ENCODE results near the gene TRIP13.
"Not testable (repeated sequence)": the region's sequence is repeated elsewhere in the genome, so short reads cannot be mapped to it uniquely, and the experiment has no call there.

Gene TRIP13

DNA sequence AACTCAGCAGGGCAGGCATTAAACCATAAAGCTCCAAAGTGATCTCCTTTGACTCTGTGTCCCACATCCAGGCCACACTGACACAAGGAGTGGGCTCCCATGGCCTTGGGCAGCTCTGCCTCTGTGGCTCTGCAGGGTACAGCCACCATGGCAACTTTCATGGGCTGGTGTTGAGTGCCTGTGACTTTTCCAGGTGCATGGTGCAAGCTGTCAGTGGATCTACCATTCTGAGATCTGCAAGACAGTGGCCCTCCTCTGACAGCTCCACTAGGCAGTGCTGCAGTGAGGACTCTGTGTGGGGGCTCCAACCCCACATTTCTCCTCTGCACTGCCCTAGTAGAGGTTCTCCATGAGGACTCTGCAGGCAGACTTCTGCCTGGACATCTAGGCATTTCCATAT, 41.3 kb downstream of the TRIP13 start:
- not testable (repeated sequence) for FAIRE-seq; DNase-seq (ENCODE audit: insufficient read length, low spot score)

DNA sequence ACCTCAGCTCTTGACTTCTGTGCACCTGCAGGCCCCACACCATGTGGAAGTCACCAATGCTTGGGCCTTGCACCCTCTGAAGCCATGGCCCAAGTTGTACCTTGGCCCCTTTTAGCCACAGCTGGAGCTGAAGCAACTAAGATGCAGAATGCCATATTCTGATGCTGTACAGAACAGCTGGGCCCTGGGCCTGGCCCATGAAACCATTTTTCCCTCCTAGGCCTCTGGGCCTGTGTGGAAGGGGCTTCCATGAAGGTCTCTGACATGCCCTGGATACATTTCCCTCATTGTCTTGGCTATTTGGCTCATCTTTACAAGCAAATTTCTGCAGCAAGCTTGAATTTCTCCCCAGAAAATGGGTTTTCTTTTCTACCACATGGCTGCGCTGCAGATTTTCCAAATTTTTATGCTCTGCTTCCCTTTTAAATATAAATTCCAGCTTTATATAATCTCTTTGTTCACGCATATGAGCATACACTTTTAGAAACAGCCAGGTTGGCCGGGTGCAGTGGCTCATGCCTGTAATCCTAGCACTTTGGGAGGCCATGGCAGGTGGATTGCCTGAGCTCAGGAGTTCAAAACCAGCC, 41.8 kb downstream of the TRIP13 start:
- not testable (repeated sequence) for DNase-seq (ENCODE audit: insufficient read length, low spot score)

DNA sequence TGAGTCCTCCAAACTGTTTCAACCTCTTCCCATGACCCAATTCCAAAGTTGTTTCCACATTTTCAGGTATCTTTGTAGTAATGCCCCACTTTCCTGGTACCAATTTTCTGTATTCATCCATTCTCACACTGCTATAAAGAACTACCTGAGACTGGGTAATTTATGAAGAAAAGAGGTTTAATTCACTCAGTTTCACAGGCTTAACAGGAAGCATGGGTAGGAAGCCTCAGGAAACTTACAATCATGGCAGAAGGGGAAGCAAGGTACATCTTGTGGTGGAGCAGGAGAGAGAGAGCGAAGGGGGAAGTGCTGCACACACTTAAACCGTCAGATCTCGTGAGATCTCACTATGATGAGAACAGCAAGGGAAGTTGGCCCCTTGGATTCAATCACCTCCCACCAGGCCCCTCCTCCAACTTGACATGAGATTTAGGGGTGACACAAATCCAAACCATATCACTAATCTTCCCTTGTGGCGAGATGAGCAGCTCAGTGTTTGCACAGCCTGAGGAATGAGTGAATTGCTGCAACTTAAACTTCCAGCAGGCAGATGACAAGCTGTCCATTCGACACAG, 42.9 kb downstream of the TRIP13 start:
- no peak for FAIRE-seq
- DNase-seq (ENCODE audit: insufficient read length, low spot score) = no peak

More for the DNA sequence above, 41.8 kb downstream of the TRIP13 start:
- FAIRE-seq = not testable (repeated sequence)

DNA sequence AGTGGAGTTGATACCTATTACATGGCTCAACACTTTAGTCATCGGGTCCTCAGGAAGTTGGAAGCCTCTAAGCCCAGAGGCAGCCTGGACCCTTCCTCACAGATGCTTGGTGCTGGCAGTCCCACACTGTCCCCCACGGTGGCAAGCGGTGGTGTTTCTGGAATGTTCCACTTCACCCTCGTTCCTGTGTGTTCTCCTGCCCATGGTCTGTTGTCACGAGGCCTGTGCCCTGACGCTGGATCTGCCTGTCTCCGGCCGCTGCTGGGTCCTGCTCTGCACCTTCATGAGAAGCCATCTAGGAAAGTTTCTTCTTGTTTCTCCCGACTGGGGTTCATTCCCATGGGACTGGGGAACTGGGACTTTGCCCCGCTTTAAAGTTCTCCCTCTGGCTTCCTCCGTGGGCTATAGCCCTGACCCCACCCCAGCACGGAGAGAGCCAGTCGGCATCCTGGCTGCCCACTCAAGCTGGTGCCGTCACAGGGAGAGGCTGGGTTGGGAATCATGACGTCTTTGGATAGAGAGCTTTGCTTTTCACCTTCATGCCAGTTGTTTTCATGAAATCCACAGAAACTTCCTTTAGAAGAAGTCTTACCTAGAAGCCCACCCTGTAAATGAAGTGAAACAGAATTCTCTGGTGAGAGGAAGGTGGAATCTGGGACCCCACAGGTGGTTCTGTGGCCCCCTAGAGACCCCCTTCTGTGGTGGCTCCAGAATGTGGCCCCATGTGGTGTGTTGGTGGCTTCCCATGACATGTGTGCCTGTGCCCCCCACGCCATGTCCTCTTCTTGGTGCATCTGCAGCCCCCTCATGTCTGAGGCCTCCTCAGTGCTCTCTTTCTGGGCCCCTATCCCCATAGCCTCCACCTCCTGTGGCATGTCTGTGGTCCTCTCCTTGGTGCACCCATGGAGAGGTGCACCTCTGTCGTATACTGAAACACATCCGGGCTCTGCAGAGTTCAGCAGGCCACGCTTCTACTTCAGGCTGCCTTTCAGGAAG, 43.8 kb downstream of the TRIP13 start:
- FAIRE-seq = no peak
- DNase-seq (ENCODE audit: insufficient read length, low spot score) = no peak

DNA sequence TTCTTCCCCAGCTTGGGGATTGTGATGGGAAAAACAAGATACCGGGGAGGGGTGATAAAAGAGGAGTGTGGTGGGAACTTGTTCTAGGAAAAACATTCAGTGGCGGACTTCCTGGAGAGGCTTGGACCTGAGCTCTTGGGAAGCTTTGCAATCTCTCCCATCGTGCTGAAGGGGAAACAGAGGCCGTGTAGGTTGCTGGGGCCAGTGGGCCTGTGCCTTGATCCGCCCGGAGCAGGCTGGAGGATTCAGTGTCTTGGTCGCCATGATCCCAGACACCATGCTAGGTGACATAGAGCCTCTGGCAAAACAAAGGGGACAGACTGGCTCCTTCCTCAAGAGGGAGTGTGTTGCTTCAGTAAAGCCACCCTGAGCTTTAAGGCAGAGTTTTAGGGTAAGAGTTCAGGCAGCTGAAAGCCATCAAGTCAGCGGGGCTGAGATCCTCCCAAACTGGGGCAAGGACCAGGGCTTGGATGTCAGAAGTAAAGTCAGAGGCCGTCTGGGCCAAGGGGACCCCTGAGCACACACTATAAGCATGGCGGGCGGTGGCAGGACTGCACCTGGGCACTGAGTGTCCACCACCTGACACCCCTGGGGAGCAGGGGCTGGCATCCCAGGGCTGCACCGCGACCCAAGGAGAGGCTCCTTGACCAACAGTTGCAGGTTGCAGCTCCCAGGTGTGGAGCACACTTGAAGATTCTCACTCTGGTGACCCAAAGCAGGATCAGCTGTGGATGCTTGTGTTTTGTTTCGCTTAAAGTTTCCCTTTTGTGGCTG, 44.7 kb downstream of the TRIP13 start:
- FAIRE-seq (no peak), DNase-seq (ENCODE audit: insufficient read length, low spot score) (no peak)

DNA sequence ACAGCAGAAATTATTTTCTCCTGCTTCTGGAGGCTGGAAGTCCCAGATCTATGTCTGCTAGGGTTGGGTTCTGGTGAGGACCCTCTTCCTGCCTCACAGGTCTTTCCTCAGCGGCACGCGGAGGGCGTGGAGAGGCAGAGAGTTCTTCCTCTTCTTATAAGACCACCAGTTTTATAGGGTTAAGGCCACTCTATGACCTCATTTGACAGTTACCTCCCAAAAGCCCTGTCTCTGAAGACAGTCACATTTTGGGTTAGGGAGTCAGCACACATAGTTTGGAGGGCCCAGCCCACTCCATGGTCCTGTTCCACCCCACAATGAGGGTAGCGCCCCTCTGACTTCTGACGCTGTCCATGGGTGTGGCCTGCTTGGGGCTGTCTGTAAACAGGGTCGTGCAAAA, 46.7 kb downstream of the TRIP13 start:
- DNase-seq (ENCODE audit: insufficient read length, low spot score) (no peak), FAIRE-seq (no peak)

DNA sequence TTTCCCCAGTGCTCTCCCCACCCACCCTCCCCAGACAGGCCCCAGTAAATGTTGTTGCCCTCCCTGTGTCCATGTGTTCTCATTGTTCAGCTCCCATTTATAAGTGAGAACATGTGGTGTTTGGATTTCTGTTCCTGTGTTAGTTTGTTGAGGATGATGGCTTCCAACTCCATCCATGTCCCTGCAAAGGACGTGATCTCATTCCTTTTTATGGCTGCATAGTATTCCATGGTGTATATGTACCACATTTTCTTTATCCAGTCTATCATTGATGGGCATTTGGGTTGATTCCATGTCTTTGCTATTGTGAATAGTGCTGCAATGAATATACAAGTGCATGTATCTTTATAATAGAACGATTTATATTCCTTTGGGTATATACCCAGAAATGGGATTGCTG, 48.1 kb downstream of the TRIP13 start:
- FAIRE-seq = not testable (repeated sequence)

DNA sequence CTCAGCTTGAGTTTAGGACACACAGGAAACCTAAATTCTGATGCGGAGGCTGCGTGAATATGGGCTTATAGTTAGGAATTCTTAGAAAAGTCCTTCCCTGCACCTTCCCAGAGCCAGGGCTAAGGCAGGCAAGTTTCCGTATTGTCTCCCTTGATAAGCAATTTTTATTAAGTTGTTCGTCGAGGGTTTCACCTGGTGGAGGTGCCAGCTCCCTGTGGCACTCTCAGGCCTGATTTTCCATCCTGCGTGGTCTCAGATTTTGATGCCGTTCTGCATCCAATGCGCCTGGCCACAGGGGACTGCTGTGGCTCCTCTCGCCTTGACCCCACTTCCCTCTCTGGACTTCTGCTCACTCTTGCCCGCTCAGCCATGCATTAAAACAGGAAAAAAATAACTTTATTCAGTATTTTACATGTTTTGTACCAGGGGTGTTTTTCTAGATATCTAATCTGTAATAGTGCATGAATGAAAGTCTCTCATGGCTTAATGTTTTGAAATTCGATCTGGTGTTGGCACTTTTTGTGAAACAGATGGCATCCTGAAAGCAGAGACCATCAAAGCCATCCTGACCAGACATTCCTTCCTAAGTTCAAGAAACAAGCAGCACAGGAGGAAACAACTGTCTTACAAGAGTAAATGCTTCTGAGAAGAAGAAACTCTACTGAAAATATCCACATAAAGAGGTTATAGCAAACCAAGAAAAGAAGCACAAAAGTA, 50.7 kb downstream of the TRIP13 start:
- FAIRE-seq = no peak
- no peak for DNase-seq (ENCODE audit: insufficient read length, low spot score)

More for the DNA sequence above, 48.1 kb downstream of the TRIP13 start:
- not testable (repeated sequence) for DNase-seq (ENCODE audit: insufficient read length, low spot score)

DNA sequence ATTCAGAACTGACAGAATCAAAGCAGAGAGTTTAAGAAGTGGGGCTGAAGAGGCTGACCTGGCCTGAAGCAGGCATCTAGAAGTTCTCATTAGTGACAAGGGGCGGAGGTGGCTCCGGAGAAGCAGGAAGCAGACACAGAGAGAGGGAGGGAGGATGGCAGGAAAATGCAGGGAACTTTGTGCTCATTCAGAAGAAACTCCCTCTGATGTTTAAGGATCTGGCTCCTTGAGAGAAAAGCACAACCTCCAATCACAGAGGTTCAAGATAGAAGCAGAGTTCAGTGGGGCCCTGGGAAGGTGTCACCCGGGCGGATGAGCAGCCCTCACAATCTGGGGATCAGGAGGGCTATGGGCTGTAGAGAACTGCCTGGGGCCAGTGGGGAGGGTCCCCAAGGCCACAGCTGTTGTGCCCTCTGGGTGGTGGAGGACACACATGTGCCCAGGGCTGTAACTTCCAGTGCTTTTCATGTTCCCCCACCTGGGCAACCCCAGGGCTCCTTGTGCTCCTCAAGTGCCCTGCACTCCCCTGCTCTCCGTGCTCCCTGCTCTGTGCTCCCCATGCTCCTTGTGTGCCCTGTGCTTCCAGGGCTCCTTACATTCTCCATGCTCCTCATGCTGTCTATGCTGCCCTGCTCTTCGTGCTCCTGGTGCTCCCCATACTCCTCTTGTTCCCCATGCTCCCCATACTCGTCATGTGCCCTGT, 51.4 kb downstream of the TRIP13 start:
- DNase-seq (ENCODE audit: insufficient read length, low spot score) (no peak), FAIRE-seq (no peak)

DNA sequence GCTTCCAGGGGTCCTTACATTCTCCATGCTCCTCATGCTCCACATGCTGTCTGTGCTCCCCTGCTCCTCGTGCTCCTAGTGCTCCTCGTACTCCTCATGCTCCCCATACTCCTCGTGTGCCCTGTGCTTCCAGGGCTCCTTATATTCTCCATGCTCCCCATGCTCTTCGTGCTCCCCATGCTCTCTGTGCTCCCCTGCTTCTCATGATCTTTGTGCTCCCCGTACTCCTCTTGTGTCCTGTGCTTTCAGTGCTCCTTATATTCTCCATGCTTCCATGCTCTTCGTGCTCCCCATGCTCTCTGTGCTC, 51.9 kb downstream of the TRIP13 start:
- FAIRE-seq = no peak
- DNase-seq (ENCODE audit: insufficient read length, low spot score) = no peak

DNA sequence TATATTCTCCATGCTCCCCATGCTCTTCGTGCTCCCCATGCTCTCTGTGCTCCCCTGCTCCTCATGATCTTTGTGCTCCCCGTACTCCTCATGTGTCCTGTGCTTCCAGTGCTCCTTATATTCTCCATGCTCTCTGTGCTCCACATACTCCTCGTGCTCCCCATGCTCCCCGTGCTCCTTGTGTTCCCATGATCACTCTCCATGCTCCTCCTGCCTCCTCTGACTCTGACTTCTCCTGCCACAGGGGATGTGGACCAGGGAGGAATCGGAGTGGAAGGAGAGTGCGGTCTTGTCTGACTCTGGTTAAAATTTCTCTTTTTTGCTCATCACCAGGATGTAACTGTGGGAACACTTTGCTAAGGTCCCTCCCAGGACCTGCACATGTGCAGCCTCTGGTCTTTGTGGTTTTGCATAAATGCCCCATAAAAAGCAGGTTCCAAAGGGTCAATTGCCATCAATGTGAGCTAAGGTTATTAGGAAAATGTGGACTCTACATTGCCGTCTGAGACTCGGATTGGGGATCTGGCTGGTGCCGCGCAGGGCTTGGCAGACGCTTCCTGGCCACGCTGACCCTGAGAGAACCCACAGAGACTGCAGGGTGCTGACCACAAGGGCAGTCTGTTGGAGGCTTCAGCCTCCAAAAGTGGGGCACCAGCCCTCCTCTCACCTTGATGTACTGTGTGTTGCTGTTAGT, 52.5 kb downstream of the TRIP13 start:
- FAIRE-seq (no peak), DNase-seq (ENCODE audit: insufficient read length, low spot score) (no peak)

DNA sequence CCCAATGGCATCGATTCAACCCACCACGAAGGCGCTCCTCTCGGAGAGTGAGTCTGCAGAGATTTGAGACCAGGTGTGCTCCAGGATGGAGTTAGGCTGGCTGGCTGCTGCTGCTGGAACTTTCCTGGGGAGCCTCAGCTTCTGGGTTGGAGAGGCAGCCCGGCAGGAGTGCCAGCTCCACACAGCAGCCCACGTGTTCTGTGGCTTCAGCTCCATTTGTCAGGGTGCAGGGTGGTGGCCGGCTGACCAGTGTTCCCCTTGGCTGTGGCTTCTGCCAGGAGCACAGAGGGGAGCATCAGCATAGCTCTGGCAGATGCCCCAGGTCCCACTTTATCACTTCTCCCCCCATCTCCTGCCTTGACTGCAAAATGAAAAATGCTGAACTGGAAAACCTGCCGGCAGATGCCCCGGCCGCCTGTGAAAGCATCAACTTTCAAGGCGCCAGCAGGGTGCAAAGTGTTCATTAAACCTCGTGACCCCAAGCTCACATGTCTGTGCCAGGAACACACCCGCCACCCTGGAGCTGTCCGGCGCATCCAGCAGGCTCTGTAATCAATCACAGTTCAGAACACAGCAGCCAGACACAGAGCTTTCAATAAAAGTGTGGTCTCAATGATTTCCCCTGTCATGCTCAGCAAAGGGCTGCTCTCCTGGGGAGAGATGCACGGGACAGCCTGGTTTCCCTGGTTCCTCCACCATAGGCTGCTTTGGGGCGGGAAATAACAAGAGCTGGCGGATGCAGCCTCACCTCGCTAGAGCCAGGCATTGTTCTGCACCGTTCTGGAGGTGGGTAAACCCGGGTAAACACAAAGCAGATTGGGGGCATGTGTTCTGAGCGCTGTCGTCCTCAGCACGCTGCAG, 53.2 kb downstream of the TRIP13 start:
- DNase-seq (ENCODE audit: insufficient read length, low spot score) (no peak), FAIRE-seq (no peak)

DNA sequence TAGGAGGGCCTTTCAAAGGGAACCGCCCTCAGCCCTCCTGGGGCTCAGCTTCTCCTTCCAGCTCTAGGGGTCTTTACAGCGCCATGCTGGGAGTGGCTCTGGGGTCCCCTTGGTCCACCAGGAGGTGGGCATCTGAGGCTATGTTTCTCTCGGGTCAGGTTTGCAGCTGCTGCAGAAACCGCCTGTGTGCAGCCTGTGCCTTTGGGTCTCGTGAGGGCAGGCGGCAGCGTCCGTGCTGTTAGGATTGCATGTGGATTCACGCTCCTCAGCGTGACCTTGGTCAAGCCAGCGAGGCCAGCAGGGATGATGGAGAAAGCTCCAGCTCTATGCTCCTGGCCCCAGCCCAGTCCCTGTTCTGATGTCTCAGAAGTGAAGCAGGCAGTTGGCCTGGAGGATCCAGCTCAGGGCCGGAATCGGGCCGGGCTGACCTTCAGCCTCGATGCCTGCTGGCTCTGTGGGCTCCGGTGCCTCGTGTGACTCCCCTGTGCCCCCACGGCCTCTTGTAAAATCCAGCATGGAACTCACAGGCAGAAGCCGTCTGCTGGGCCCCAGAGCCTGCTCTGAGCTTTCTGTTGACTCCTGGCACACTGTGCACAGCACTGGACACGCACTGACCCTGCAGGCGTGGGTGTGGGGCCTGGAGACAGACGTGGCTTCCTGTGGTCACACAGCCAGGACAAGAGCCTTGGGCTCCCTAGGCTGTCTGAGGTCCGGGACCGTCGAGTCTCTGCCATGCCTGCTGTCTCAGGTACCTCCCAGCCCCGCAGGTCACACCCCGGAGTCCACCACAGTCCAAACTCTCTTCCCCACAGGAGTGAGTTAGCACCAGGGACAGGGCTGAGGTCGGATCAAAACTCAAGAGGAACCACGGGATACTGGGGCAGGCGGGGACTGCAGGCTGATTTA, 54.3 kb downstream of the TRIP13 start:
- no peak for FAIRE-seq
- DNase-seq (ENCODE audit: insufficient read length, low spot score) = no peak

DNA sequence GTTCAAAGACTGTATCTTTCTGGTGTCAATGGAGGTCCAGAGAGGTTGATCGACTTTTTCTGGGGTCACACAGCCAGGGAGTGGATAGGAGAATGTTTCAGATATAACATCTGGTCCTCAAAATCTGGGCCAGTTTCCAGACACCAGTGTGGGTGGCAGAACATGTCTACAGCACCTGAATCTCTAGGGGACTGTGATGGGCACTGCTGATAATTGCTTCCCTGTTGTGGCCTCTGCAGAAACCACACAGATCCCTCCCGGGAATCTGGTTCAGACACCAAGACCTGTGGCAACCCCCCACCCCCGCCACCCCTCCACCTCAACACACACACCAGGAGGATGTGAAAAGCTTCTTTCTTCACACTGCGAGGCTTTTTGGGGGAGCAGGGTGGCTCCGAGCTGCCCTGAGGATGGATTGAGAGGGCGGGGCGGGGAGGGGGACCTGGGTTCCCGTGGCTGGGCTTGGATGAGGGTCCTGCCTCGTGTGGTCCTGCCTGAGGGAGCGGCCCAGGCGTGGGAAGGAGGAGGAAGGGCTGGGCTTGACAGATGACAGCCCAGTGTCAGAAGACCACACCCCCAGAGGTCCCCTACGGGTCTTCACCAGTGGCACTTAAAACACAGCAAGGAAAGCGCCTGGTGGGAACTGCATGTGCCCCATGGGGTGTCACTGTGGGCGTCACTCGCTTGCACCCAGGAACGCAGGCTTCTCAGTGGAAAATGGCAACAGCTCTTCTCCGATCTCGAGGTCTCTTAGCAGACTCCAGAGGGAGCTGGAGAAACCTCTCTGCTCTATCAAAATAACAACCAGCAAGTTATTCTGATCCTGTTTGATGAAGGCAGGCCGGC, 55.2 kb downstream of the TRIP13 start:
- DNase-seq (ENCODE audit: insufficient read length, low spot score) = no peak
- FAIRE-seq = no peak

DNA sequence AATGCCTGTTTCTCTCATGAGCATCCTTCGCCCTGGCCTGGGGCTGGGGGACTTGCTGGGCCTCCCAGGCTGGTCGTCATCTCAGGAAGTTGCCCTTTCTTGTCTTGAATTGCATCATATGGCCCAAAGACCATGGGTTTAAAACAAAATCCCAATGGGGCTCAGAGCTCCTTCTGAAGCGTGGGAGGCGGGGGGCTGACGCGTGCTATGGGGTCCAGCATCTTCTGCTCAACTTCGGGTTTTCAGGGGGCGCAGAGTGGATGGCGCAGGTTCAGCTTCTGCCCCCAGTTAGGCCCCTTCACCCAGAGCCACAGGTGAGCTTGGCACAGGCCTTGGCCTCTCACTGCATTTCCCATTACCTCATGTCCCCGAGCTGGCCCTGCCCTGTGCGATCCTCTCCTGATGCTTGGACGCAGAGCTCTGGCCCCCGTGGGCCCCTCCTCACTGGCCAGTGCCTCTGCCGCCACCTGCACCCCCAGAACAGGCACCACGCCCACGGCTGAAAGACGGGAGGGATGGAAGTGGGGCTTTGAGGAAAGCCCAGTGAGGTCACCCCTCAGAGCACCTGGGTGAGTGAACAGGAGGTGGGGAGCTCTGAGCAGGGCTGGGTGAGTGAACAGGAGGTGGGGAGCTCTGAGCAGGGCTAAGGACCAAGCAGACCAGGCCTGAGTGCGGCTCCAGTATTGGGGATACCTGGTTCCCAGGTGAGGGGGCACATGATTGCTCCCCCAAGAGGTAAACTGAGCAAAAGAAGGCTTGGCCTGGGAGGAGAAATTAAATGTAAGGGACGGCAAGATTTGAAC, 56.0 kb downstream of the TRIP13 start:
- FAIRE-seq (no peak), DNase-seq (ENCODE audit: insufficient read length, low spot score) (no peak)

DNA sequence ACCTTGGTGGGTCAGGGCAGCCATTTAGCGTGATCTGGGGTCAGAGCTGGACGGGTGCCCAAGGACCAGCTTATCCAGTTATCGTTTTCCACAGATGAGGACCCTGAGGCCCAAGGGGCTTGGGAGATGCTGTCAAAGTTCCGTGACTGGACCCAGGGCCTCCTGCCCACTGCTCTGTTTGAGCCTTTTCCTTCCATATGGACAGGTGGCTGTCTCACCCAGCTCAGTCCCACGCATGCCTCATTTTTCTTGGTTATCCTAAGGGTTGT, 56.5 kb downstream of the TRIP13 start:
- DNase-seq (ENCODE audit: insufficient read length, low spot score) = no peak

More for the DNA sequence above, 56.5 kb downstream of the TRIP13 start:
- no peak for FAIRE-seq
